A673 (cell line): ENCODE measurements around the gene TTC7B. TPM values are rescaled to one million over a fixed set of nuclear protein-coding genes. Genes with fewer than 3 reads are reported as not detected.

Experiments
- BruUV-seq: library from RNA; stranded (reverse); fragments of 400-500 nt; replicated peaks from 2 replicates; lab custom pipeline; 2021; lab: Mats Ljungman, UMichigan
- CTCF ChIA-PET: fragments of 300-600 bp; sonication (Branson Sonifier 250); formaldehyde crosslinking; loops from one replicate; lab custom pipeline; 2022; ENCODE audit warnings: antibody characterized with exemption; lab: Charles Lee
- POLR2A ChIA-PET: fragments of 300-600 bp; sonication (Branson Sonifier 250); formaldehyde crosslinking; loops from one replicate; lab custom pipeline; 2022; ENCODE audit warnings: antibody characterized with exemption; ENCODE audit not compliant: low non-redundant PET; lab: Charles Lee
- DNase-seq: peaks from one replicate; pipeline ENCODE4 v3.0.0-alpha.2; 2015; ENCODE audit warnings: low spot score
- H3K27ac ChIP-seq: fragments of 200-600 bp; sonication (generic); 2 replicates; pipeline ENCODE4 v1.5.1; 2016; ENCODE audit warnings: mixed run types, low read depth, mild to moderate bottlenecking, mixed read lengths, antibody characterized with exemption, low read length; ENCODE audit not compliant: poor library complexity, severe bottlenecking
- H3K27me3 ChIP-seq: fragments of 200-600 bp; sonication (generic); replicated peaks from 2 replicates; pipeline ENCODE4 v1.6.1; 2017; ENCODE audit warnings: mixed run types, low read depth, mild to moderate bottlenecking, mixed read lengths, antibody characterized with exemption, low read length; ENCODE audit not compliant: insufficient read depth, poor library complexity
- H3K36me3 ChIP-seq: fragments of 200-600 bp; sonication (generic); 2 replicates; pipeline ENCODE4 v1.6.1; 2016; ENCODE audit warnings: mixed run types, mild to moderate bottlenecking, mixed read lengths, antibody characterized with exemption, low read length; ENCODE audit not compliant: insufficient read depth, poor library complexity, severe bottlenecking
- H3K4me1 ChIP-seq: fragments of 200-600 bp; sonication (generic); 2 replicates; pipeline ENCODE4 v1.6.1; 2017; ENCODE audit warnings: mixed run types, mild to moderate bottlenecking, mixed read lengths, antibody characterized with exemption, low read length; ENCODE audit not compliant: insufficient read depth, poor library complexity, severe bottlenecking
- H3K4me3 ChIP-seq: fragments of 200-600 bp; sonication (generic); 2 replicates; pipeline ENCODE4 v1.5.1; 2016; ENCODE audit warnings: low read depth, mixed run types, mild to moderate bottlenecking, mixed read lengths, low read length; ENCODE audit not compliant: poor library complexity, severe bottlenecking
- H3K9me3 ChIP-seq: fragments of 200-600 bp; sonication (generic); 2 replicates; pipeline ENCODE4 v1.6.1; 2016; ENCODE audit warnings: mixed run types, low read depth, mild to moderate bottlenecking, mixed read lengths, antibody characterized with exemption, low read length; ENCODE audit not compliant: poor library complexity, severe bottlenecking
- EZH2 ChIP-seq: fragments of 200-600 bp; sonication (generic); IDR thresholded peaks from 2 replicates; pipeline ENCODE4 v1.6.1; 2017; ENCODE audit warnings: borderline replicate concordance, low read depth, mild to moderate bottlenecking, mixed read lengths, antibody characterized with exemption, low read length; ENCODE audit not compliant: poor library complexity, severe bottlenecking
- intact Hi-C: fragments of 100-400 bp; cut with micrococcal nuclease; formaldehyde crosslinking; loops from one replicate; pipeline ENCODE4 v1.10.0; 2022; ENCODE audit not compliant: unreplicated experiment
- total RNA-seq: library from RNA; stranded (reverse); gene quantifications from 2 replicates; pipeline ENCODE4 v1.2.3, GENCODE V29; 2021
- TF ChIP-seq, protein P1 (sequence below): fragments of 300-800, 200-600 bp; sonication (generic); conservative IDR thresholded peaks from 2 replicates; pipeline ENCODE4 v1.5.1; 2017; ENCODE audit warnings: low read depth, mild to moderate bottlenecking, antibody characterized with exemption, low read length, moderate library complexity, mixed read lengths

Gene TTC7B
- total RNA-seq, 1 experiment from 2014 or later = 39.2 TPM

DNA sequence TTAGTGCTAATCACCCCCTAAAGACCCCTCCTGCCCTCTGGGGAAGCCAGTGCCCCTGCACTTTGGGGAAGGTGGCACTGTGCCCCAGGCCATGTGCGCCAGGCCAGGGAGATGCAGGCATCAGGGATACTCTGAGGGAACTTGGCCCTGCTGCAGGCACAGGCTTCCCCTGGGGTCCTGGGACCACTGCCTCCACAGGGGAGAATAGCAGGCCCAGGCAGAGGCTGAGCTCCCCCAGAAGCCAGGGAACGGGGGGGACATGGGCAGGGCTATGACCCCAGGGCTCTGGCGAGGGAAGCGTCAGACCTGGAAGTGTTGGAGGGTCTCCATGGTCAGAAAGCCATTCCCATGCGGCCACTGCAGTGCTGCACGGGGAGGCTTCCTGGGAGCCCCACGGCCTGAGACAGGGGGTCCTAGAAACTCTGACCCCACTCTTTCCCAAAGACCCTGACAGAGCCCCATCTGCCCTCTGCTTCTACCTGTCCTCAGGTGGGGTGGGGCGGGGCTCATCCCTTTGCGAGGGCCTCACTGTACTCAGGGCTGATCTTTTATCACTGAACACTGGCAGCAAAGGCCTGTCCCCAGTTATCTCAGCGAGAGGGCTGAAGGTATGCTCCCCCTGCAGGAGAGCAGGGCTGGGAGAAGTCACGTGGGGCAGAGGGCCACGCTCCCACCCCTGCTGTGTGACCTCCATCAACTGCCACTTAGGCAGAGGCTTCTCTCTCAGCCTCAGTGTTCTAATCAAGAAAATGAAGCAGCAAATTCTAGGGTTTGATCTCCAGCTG is 259.4 kb downstream of the TTC7B start:
- CTCF ChIA-PET = no interaction called here
- intact Hi-C loops = no loop called here

DNA sequence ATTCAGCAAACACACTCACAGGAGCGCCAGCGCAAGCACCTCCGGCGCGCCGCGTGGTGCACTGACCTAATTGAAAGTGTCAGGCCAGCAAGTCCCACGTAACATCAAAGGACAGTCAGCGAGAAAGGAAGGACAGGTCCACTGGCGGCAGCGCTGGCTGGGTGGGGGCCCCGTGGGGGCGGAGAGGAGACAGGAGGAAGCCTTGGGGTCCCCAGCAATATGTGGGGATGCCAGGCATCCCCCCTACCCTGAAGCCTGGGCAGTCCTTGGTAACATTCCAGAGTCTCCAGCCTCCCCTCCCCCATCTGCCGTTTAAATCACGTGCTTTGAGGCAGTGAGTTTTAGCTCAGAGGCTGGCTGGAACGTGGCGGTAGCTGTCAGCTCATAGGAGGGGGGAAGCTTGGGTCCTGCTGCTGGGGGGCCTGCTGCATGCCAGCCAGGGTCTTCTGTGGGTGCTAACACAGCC is 260.2 kb downstream of the TTC7B start:
- ChIA-PET CTCF (no interaction called here), POLR2A (interaction anchor here (0.6 kb wide), 1 partner anchor 151 kb away, joined by 3 read pairs; no protein-coding TSS in a partner anchor)
- no peak overlapping the region for H3K4me3 ChIP-seq
- H3K9me3 ChIP-seq = no peaks in the 10 kb centered on the region
- no peaks in the 10 kb centered on the region for H3K27me3 ChIP-seq
- H3K27ac ChIP-seq = no peak overlapping the region
- peaks cover 11% of the 10 kb centered on the region for H3K4me1 ChIP-seq
- no peaks in the 10 kb centered on the region for H3K36me3 ChIP-seq
- no peak for DNase-seq
- TF ChIP-seq, protein P1, sequence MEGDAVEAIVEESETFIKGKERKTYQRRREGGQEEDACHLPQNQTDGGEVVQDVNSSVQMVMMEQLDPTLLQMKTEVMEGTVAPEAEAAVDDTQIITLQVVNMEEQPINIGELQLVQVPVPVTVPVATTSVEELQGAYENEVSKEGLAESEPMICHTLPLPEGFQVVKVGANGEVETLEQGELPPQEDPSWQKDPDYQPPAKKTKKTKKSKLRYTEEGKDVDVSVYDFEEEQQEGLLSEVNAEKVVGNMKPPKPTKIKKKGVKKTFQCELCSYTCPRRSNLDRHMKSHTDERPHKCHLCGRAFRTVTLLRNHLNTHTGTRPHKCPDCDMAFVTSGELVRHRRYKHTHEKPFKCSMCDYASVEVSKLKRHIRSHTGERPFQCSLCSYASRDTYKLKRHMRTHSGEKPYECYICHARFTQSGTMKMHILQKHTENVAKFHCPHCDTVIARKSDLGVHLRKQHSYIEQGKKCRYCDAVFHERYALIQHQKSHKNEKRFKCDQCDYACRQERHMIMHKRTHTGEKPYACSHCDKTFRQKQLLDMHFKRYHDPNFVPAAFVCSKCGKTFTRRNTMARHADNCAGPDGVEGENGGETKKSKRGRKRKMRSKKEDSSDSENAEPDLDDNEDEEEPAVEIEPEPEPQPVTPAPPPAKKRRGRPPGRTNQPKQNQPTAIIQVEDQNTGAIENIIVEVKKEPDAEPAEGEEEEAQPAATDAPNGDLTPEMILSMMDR = no peak
- TF ChIP-seq EZH2 = no peak
- no TSS peak for BruUV-seq
- intact Hi-C loops = no loop called here

More for the DNA sequence above, 259.4 kb downstream of the TTC7B start:
- Histone ChIP-seq H3K4me1 (peaks cover 11% of the 10 kb centered on the region), H3K36me3 (no peaks in the 10 kb centered on the region), H3K27ac (no peak overlapping the region), H3K27me3 (no peaks in the 10 kb centered on the region), H3K9me3 (no peaks in the 10 kb centered on the region), H3K4me3 (no peak overlapping the region)
- BruUV-seq = no TSS peak
- TF ChIP-seq EZH2 = no peak
- TF ChIP-seq, protein P1 = no peak
- POLR2A ChIA-PET = interaction anchor here (0.6 kb wide), 2 partner anchors 17 to 151 kb away, joined by 3 to 4 read pairs; no protein-coding TSS in a partner anchor
- DNase-seq = no peak

DNA sequence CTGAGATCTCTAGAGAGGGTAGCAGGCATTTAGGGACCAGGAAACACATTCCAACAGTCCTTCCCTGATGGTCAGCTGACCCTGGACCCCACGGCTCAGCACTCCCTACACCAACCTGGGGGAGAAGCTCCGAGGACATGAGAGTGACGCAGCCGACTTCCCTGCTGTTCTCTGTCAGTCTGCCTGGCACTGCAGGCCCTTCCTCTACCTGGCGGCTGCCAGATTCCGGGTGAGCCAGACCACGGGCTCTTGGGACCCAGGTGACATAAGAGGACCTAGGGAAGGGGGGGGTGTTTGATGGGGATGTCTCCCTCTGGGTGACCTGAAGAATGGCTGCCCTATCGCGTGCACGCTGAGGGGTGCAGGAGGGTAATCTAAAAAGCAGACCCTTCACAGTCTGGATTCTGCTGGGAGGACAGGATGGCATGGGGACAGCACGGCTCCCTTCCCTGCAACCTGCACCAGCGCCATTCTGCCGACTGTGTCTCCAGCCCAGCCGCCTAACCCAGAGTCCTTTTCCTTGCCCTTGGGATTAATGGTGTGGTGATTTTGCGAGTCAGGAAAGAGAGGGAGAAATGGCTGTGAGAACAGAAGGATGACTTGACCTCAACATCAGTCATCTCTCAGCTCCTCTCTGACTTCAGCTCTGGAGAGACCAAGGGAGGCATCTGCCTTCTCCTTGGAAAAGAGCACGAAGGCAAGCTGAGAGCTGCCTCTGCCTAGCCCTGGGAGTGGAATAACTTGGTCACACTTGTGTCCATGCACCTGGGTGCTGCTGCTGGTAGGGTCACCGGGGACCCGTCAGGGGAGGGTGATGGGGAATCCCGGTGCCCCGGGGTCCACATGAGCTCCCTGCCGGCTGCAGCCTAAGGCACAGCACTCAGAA is 260.9 kb downstream of the TTC7B start:
- peaks cover 11% of the 10 kb centered on the region for H3K4me1 ChIP-seq
- CTCF ChIA-PET = no interaction called here

More for the DNA sequence above, 260.9 kb downstream of the TTC7B start:
- intact Hi-C loops = no loop called here
- Histone ChIP-seq H3K4me3 (no peak overlapping the region), H3K36me3 (no peaks in the 10 kb centered on the region), H3K27ac (no peak overlapping the region), H3K27me3 (no peaks in the 10 kb centered on the region), H3K9me3 (no peaks in the 10 kb centered on the region)
- TF ChIP-seq, protein P1 = no peak
- no peak for TF ChIP-seq EZH2
- POLR2A ChIA-PET = no interaction called here
- DNase-seq = no peak
- BruUV-seq = no TSS peak
